C1 segment of cervical spinal cord (tissue), 14 donors: ENCODE data around the gene ZDHHC14.
"Not testable (repeated sequence)": the region's sequence is repeated elsewhere in the genome, so short reads cannot be mapped to it uniquely, and the experiment has no call there.

Source experiments
- DNase-seq, 14 donors: peaks; one replicate each; lab custom pipeline; 2025; lab: John Stamatoyannopoulos, UW

ZDHHC14 gene

GRCh38 chr6:157685596-157686280, 304.7 kb downstream of the ZDHHC14 start:
- no peak for DNase-seq

DNA sequence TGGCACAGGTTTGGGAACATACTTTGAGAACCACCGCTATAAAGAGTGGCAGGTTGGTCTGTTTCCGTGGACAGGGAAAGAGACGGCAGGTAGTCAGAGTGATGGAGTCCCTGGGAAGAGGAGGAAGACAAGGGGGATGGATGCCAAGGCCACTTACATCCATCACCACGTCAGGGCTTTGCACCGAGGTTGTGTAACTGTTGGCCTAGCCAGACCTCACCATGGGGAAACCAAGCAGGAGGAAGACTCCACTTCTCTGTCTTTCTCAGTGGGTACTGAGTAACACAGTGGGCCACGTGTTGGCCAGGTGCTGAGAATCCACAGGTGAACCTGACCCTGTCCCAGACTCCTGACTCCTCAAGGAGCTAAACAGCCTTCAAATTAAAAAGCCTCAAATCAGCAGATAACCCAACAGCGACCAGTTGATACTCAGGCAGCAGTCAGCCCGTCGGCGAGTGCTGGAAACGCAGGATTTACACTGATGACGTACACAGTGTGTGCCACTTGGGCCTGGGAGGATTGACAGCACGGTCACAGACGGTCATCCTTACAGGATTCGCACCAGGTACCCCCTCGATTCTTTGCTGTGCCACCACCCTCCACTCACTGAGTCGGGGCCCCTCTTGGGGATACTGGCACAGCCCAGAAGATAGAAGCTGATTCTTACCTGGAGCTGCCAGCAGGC, 307.4 kb downstream of the ZDHHC14 start:
- DNase-seq, result no peak

GRCh38 chr6:157688960-157689599, 308.1 kb downstream of the ZDHHC14 start:
- DNase-seq, result no peak

- no peak for DNase-seq
Measured at GRCh38 chr6:157689875-157690274, 308.9 kb downstream of the ZDHHC14 start.

- no peak for DNase-seq
Measured at GRCh38 chr6:157690441-157691210, 309.6 kb downstream of the ZDHHC14 start.

DNA sequence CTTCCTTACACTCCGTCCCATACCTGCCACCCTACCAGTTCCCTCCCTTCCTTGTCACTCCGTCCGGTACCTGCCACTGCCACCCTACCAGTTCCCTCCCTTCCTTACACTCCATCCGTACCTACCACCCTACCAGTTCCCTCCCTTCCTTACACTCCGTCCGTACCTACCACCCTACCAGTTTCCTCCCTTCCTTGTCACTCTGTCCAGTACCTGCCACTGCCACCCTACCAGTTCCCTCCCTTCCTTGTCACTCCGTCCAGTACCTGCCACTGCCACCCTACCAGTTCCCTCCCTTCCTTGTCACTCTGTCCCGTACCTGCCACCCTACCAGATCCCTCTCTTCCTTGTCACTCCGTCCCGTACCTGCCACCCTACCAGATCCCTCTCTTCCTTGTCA, 310.6 kb downstream of the ZDHHC14 start:
- not testable (repeated sequence) for DNase-seq

DNA sequence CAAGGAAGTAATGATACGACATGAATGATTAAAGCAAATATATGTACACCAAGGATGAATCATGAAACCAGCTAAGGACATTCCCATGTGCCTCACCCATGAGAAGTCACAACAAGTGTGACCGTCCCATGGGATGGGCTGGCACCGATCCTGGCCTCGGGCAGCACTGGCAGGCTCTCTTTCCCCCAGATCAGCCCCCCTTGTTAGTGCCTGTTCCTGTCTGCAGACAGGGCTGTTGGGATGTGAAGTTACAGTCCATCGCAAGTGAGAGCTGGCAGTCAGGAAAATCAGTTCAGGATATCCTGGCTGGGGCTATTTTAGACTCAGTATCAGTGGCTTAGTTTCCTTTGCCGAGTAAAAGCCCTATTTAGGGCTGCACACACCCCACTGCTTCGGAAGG, 312.9 kb downstream of the ZDHHC14 start:
- DNase-seq, result no peak

DNA sequence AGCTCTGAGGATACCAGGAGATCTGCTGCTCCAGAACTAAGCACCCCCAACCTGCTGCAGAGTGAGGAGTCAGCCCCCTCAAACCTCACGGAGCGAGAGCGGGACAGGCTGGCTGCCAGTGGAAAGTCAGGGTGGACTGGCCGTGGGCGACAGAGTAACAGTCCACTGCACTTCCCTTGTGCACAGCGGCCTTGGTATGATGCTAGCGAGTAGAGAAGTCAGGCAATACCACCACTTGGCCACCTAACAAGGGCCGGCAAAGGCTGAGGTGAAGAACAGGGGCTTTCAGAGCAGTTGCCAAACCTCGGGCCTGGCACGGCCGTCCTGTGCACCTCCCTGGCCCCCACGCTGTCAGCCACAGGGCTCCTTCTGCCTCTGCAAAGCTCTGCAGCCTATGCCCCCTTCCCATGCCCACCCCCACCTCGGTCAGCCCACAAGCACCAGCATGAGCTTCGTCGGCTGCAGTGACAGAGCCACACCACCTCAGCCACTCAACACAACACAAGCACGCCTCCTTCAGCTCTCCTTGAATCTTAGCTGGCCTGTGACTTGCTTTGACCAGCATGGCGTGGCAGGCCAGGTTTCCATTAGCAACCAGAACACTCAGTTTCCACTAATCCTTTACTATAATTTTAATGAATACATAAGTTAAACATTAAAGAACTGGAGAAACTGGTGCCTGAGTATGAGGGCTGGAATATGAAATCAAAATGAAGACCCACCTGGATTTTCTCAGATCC, 314.5 kb downstream of the ZDHHC14 start:
- DNase-seq, result no peak

DNA sequence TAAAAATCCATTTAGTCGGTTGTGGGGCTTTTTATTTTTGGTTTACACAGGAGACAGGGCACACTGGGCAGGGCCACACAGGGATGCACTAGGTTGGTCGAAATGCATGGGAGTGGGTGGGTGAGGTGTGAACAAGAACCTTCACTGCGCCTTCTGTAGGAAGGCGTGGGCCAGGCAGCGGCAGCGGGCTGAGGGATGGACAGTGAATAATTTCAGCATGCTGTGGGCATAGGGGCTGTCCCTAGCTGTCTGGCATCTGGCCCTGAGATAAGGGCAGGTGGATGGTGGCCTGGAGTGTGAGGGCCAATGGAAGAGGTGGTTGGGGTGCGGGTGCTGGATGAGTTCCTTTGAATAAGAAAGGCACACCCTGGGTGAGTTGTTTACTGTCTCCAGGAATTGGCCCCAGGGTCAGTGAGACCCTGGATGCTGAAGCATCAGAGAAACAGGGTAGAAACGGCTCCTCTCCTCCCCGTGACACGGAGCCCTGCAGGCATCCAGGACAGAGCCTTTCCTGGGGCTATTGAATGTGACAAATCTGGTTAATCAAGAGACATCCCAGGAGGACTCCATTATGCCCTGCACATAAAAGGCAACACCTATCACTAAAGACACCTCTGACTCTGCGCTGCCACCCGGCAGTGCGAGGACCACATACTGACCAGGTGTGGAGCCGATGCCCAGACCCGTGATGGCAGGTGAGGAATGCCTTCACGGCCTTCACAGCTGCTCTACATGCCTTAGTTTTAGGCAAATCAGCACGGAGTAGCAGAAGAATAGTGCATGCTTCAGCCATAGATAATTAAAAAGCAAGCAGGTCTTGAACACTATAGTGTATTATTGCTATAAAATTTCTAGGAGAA, 319.0 kb downstream of the ZDHHC14 start:
- DNase-seq, result no peak

- not testable (repeated sequence) for DNase-seq
Measured at GRCh38 chr6:157706351-157706750, 325.4 kb downstream of the ZDHHC14 start.

DNA sequence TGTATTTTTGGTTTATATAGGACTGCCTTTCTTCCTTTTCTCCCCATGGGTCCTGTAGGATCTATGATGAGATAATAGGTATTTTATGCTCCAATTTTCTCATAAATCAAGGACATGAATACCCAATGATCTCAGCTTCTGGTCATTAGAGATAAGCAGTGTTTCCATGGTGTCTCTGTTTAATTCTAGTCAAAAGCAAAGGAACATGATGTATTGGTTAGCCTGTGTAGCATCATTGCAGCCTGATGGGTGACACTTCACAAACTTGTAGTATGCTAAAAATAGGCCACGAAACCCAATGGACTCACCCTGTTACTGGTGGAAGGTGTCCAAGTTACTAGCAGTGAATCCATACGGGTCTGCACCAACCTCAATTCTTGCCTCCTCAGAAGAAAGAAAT, 325.9 kb downstream of the ZDHHC14 start:
- DNase-seq, result no peak

GRCh38 chr6:157707576-157707975, 326.6 kb downstream of the ZDHHC14 start:
- DNase-seq, result no peak

DNA sequence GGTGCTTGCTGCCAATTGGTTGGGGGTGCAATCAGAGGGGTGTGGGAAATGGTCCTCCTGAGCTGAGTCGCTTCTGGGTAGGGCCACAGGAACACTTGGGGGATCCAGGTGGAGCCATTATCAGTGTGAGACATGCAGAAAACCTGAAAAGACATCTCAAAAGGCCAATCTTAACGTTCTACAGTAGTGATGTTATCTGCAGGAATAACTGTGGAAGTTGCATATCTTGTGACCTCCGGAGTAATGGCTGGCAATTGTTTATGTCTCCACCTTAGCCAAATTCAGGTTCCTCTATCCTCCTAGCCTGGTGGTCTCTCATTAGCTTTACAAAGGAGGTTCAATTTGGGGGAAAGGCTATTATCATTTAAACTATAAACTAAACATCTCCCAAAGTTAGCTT, 327.2 kb downstream of the ZDHHC14 start:
- no peak for DNase-seq

DNA sequence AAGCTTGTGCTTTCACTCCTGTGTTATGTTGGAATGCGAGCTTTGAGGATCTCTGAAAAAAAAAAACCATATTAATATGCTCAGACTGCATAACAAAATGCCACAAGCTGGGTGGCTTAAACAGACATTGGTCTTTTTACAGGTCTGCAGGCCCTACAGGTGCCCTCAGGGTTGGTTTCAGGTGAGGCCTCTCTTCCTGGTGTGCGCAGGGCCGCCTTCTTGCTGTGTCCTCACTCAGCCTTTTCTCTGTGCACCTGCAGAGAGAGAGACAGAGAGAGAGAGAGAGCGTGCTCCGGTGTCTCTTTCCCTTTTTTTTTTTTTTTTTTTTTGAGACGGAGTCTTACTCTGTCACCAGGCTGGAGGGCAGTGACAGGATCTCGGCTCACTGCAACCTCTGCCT, 327.9 kb downstream of the ZDHHC14 start:
- no peak for DNase-seq

GRCh38 chr6:157709555-157709954, 328.6 kb downstream of the ZDHHC14 start:
- DNase-seq, result no peak

- no peak for DNase-seq
Measured at GRCh38 chr6:157710604-157711003, 329.6 kb downstream of the ZDHHC14 start.

GRCh38 chr6:157711060-157711459, 330.1 kb downstream of the ZDHHC14 start:
- DNase-seq, result no peak

DNA sequence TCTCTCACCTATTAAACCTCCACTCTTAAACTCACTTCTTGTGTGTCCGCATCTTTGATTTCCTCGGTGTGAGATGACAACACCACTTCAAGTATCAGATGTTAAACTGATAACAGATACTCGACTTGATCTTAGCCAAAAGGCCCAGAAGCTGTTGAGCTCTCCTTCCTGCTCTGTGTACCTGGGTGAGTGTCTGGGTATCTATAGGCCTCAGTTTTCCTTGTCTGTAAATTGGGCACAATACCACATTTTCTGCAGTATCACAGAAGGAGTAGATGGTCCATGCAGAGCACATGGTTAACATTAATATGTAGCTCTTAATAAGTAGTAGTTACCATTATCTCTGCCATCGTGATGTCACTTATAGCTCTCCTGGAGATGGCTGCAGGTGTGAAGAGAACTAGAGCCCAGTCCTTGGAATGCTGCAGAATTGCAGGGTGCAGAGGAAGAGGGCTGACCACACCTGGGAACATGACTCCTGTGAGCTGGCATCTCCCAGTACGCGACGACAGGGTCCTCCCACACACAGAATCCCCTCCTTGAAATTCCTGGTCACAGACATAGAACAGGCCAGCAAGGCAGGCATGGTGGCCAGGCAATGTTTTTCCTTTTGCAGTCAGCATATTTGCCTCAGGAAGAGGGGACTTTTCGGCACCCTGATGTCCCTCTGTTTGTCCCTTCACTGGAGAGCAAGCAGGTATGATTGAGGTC, 331.8 kb downstream of the ZDHHC14 start:
- DNase-seq, result no peak

- DNase-seq, result no peak
Measured at GRCh38 chr6:157713451-157714152, 332.6 kb downstream of the ZDHHC14 start.
